HEK293 (cell line): Measurements from ENCODE around the gene SIX4.

Experiments used
- CTCF ChIA-PET: fragments of 350-600 bp; formaldehyde crosslinking; extraction: SDS; loops from one replicate; lab custom pipeline; 2021; ENCODE audit warnings: antibody characterized with exemption; lab: Yijun Ruan, JAX
- POLR2A ChIA-PET: fragments of 300-600 bp; formaldehyde crosslinking; extraction: SDS; loops from one replicate; lab custom pipeline; 2020; ENCODE audit warnings: antibody characterized with exemption, inconsistent platforms; lab: Yijun Ruan, JAX
- H3K27ac ChIP-seq: fragments of 200-500 bp; sonication (Bioruptor generic); 2 replicates; pipeline ENCODE4 v1.5.1; 2014; ENCODE audit warnings: low read depth, low read length, control low read depth, inconsistent platforms; ENCODE audit errors: extremely low read depth
- H3K36me3 ChIP-seq, 2 experiments: fragments of 200-500 bp in 1 of 2; sonication (Bioruptor generic) in 1 of 2; 1 replicate in 1 of 2; 2 replicates in 1 of 2; pipeline ENCODE4 v1.5.1; 2014 to 2017; ENCODE audit warnings: inconsistent platforms in 2 of 2, low read length in 2 of 2; ENCODE audit not compliant: control insufficient read depth in 2 of 2, insufficient read depth in 1 of 2
- H3K4me1 ChIP-seq: fragments of 200-500 bp; sonication (Bioruptor generic); 2 replicates; pipeline ENCODE4 v1.5.1; 2014; ENCODE audit warnings: mild to moderate bottlenecking, low read length, inconsistent platforms; ENCODE audit not compliant: control insufficient read depth, insufficient read depth
- H3K4me3 ChIP-seq: 2 replicates; pipeline ENCODE4 v1.5.1; 2011; ENCODE audit warnings: low read depth, mild to moderate bottlenecking, control low read depth, low read length, moderate library complexity
- H3K9me3 ChIP-seq: fragments of 200-500 bp; sonication (Bioruptor generic); 2 replicates; pipeline ENCODE4 v1.5.1; 2014; ENCODE audit warnings: low read depth, low read length, inconsistent platforms; ENCODE audit not compliant: control insufficient read depth, insufficient read depth
- BCL11A ChIP-seq: fragments of 450-650 bp; formaldehyde crosslinking; IDR thresholded peaks from 2 replicates; pipeline ENCODE4 v1.5.1; 2016; ENCODE audit warnings: low read depth, missing biosample characterization, missing genetic modification characterization
- FEZF1 ChIP-seq: fragments of 450-650 bp; formaldehyde crosslinking; IDR thresholded peaks from 2 replicates; pipeline ENCODE4 v1.5.1; 2016; ENCODE audit warnings: missing biosample characterization, missing genetic modification characterization
- PRDM10 ChIP-seq: fragments of 450-650 bp; formaldehyde crosslinking; IDR thresholded peaks from 2 replicates; pipeline ENCODE4 v1.5.1; 2016; ENCODE audit warnings: missing biosample characterization, missing genetic modification characterization
- PRDM6 ChIP-seq: fragments of 450-650 bp; formaldehyde crosslinking; IDR thresholded peaks from 2 replicates; pipeline ENCODE4 v1.5.1; 2017; ENCODE audit warnings: missing biosample characterization, missing genetic modification characterization
- SP2 ChIP-seq: fragments of 450-650 bp; formaldehyde crosslinking; IDR thresholded peaks from 2 replicates; pipeline ENCODE4 v1.5.1; 2016; ENCODE audit warnings: missing biosample characterization, missing genetic modification characterization
- ZBTB1 ChIP-seq: fragments of 450-650 bp; formaldehyde crosslinking; IDR thresholded peaks from 2 replicates; pipeline ENCODE4 v1.5.1; 2016; ENCODE audit warnings: missing biosample characterization, missing genetic modification characterization
- ZBTB26 ChIP-seq: fragments of 450-650 bp; formaldehyde crosslinking; optimal IDR thresholded peaks from 2 replicates; pipeline ENCODE3; 2016; ENCODE audit warnings: missing biosample characterization, mild to moderate bottlenecking, missing genetic modification characterization
- ZFHX2 ChIP-seq: fragments of 450-650 bp; formaldehyde crosslinking; conservative IDR thresholded peaks from 2 replicates; pipeline ENCODE4 v1.5.1; 2016; ENCODE audit warnings: missing biosample characterization, missing genetic modification characterization
- ZNF112 ChIP-seq: fragments of 450-650 bp; formaldehyde crosslinking; IDR thresholded peaks from 2 replicates; pipeline ENCODE4 v1.5.0; 2017; ENCODE audit warnings: missing biosample characterization, missing genetic modification characterization
- ZNF146 ChIP-seq: fragments of 450-650 bp; formaldehyde crosslinking; IDR thresholded peaks from 2 replicates; pipeline ENCODE4 v1.5.1; 2016; ENCODE audit warnings: missing biosample characterization, missing genetic modification characterization
- ZNF24 ChIP-seq: fragments of 450-650 bp; formaldehyde crosslinking; IDR thresholded peaks from 2 replicates; pipeline ENCODE4 v1.5.1; 2016; ENCODE audit warnings: missing biosample characterization, missing genetic modification characterization
- ZNF335 ChIP-seq: fragments of 450-650 bp; formaldehyde crosslinking; conservative IDR thresholded peaks from 2 replicates; pipeline ENCODE4 v1.5.1; 2016; ENCODE audit warnings: missing biosample characterization, missing genetic modification characterization
- ZNF398 ChIP-seq: fragments of 450-650 bp; formaldehyde crosslinking; IDR thresholded peaks from 2 replicates; pipeline ENCODE4 v1.5.1; 2017; ENCODE audit warnings: missing biosample characterization, missing genetic modification characterization
- ZNF416 ChIP-seq: fragments of 450-650 bp; formaldehyde crosslinking; IDR thresholded peaks from 2 replicates; pipeline ENCODE4 v1.5.1; 2016; ENCODE audit warnings: missing biosample characterization, missing genetic modification characterization
- ZNF658 ChIP-seq: fragments of 450-650 bp; formaldehyde crosslinking; IDR thresholded peaks from 2 replicates; pipeline ENCODE4; 2016; ENCODE audit warnings: missing biosample characterization, missing genetic modification characterization
- ZNF677 ChIP-seq: fragments of 450-650 bp; IDR thresholded peaks from 2 replicates; pipeline ENCODE4 v1.5.0; 2018; ENCODE audit warnings: missing biosample characterization, mild to moderate bottlenecking, missing genetic modification characterization, moderate library complexity
- ZNF707 ChIP-seq: fragments of 450-650 bp; formaldehyde crosslinking; IDR thresholded peaks from 2 replicates; pipeline ENCODE4 v1.5.1; 2016; ENCODE audit warnings: missing biosample characterization, missing genetic modification characterization
- ZNF843 ChIP-seq: fragments of 450-650 bp; formaldehyde crosslinking; IDR thresholded peaks from 2 replicates; pipeline ENCODE4 v1.5.1; 2016; ENCODE audit warnings: missing biosample characterization, missing genetic modification characterization
- ZXDB ChIP-seq: fragments of 450-650 bp; formaldehyde crosslinking; IDR thresholded peaks from 2 replicates; pipeline ENCODE4 v1.5.1; 2016; ENCODE audit warnings: missing biosample characterization, missing genetic modification characterization

SIX4 gene

GRCh38 chr14:60760209-60760608, 36.1 kb upstream of the SIX4 start (continued):
- TF ChIP-seq FEZF1 (tag by site-specific recombination) = no peak
- no peak for TF ChIP-seq ZNF677 (tag by site-specific recombination)
- TF ChIP-seq ZNF24 = no peak

GRCh38 chr14:60758885-60759284, 34.7 kb upstream of the SIX4 start:
- Histone ChIP-seq H3K36me3 (no peaks in the 10 kb centered on the region), H3K4me3 (no peak overlapping the region), H3K4me1 (peaks cover 23% of the 10 kb centered on the region), H3K9me3 (no peaks in the 10 kb centered on the region), H3K27ac (no peak overlapping the region)
- ChIA-PET CTCF (interaction anchor here (0.6 kb wide), 1 partner anchor 151 kb away, joined by 3 read pairs; no protein-coding TSS in a partner anchor), POLR2A (no interaction called here)
- TF ChIP-seq ZNF843 (tag by site-specific recombination) (no peak), SP2 (no peak), ZNF112 (no peak), ZFHX2 (tag by site-specific recombination) (no peak), ZNF398 (tag by site-specific recombination) (no peak), ZNF335 (tag by site-specific recombination) (no peak), ZNF146 (no peak), ZNF416 (tag by site-specific recombination) (no peak), ZBTB26 (no peak), ZBTB1 (tag by site-specific recombination) (no peak), ZXDB (tag by site-specific recombination) (no peak), ZNF707 (tag by site-specific recombination) (no peak)

- no peak overlapping the region for H3K4me3 ChIP-seq
- H3K4me1 ChIP-seq = peaks cover 23% of the 10 kb centered on the region
- H3K9me3 ChIP-seq = no peaks in the 10 kb centered on the region
- H3K36me3 ChIP-seq = no peaks in the 10 kb centered on the region
- POLR2A ChIA-PET = no interaction called here
- no peak overlapping the region for H3K27ac ChIP-seq
- CTCF ChIA-PET = no interaction called here
- TF ChIP-seq ZNF658 (tag by site-specific recombination) (no peak), PRDM6 (tag by site-specific recombination) (peak; percentile 71)
Measured at GRCh38 chr14:60757567-60758002, 33.4 kb upstream of the SIX4 start.

GRCh38 chr14:60756847-60757246, 32.7 kb upstream of the SIX4 start:
- no peaks in the 10 kb centered on the region for H3K9me3 ChIP-seq
- ChIA-PET POLR2A (no interaction called here), CTCF (no interaction called here)
- no peak overlapping the region for H3K4me3 ChIP-seq
- TF ChIP-seq PRDM10 (tag by site-specific recombination) (0 out of 2 replicates have a peak, but pooled peaks have one; percentile 9), BCL11A (tag by site-specific recombination) (no peak)
- H3K27ac ChIP-seq = no peak overlapping the region
- H3K4me1 ChIP-seq = peaks cover 23% of the 10 kb centered on the region
- H3K36me3 ChIP-seq = no peaks in the 10 kb centered on the region
